ENCODE measurements around the gene ZC3H7B. TPM values are rescaled to one million over a fixed set of nuclear protein-coding genes. Genes with fewer than 3 reads are reported as not detected.

Gene ZC3H7B
- total RNA-seq, 4 donors from 2014 or later = 39.0 to 65.2 (median 39.5) TPM

DNA sequence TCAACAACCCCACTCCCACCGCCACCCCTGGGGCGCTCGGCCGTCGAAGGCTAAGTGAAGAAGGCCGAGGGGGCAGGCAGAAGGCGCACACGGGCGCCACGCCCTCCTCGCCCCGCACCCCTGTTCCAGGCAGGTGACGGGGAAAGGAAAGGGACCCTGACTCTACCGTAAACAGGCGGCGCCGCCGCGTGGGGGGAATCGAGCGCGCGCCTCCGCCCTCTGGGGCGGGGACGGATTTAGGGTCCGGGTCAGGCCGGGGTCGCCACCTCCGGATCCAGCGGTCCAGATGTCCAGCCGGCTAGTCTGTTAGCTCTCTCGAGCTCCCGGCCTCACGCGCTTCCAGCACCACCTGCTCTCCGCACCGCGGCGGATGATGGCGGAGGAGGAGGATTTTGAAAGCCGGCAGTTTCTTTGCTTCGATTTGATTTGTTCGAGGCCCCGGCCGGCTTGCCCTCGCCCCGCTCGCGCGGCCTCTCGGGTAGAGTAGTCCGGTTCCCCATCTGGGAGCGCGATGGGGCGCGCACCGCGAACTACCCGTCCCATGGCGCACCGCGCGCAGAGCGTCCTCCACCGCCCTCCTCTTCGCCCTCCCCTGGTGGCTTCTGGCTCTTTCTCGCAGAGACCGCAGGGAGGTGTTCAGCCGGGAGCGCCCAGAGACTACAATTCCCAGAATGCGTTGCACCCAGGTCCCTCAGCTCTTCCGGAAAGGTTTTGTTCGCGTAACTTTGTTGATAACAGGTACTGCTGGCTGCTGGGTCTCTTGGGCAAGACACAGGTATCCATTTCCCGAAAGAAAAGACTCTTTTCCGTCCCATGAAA is 15.3 kb upstream of the ZC3H7B start, which contains the start of gene RANGAP1:
TSS of gene RANGAP1 (minus strand) at position 368 of the 819 bp plus-strand sequence. CDS start 5,143 bp downstream, outside the sequence.
- Histone ChIP-seq H3K4me3 (peak within 1 kb of the TSS; percentile 70 to 93), H3K9me3 (no peaks in the 10 kb centered on the region), H3K4me1 (peaks cover 0 to 25% (median 10%) of the 10 kb centered on the region in 3 donors), H3K36me3 (peaks cover 0 to 37% of the 10 kb centered on the region in 2 donors), H3K27ac (peak within 1 kb of the TSS; percentile 48 to 93 (median 86)), H3K27me3 (no peaks in the 10 kb centered on the region)
- 0% methylated on average over 6 of the region's 77 CpGs; no CpG with 5 or more reads in 1 of the 2 donors for WGBS, 2 donors (ENCODE audit: low coverage in 1 of 2)
- peak; percentile 99 for ATAC-seq
- TF ChIP-seq, protein P1, sequence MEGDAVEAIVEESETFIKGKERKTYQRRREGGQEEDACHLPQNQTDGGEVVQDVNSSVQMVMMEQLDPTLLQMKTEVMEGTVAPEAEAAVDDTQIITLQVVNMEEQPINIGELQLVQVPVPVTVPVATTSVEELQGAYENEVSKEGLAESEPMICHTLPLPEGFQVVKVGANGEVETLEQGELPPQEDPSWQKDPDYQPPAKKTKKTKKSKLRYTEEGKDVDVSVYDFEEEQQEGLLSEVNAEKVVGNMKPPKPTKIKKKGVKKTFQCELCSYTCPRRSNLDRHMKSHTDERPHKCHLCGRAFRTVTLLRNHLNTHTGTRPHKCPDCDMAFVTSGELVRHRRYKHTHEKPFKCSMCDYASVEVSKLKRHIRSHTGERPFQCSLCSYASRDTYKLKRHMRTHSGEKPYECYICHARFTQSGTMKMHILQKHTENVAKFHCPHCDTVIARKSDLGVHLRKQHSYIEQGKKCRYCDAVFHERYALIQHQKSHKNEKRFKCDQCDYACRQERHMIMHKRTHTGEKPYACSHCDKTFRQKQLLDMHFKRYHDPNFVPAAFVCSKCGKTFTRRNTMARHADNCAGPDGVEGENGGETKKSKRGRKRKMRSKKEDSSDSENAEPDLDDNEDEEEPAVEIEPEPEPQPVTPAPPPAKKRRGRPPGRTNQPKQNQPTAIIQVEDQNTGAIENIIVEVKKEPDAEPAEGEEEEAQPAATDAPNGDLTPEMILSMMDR (IDR thresholded peaks at IDR 0.05) = peak in 2 of 4 experiments; percentile 48 to 62
- TF ChIP-seq EP300 (IDR thresholded peaks at IDR 0.05) = no peak
- peak; percentile 62 to 69 for TF ChIP-seq POLR2A (IDR thresholded peaks at IDR 0.05)
- peak; percentile 76 for TF ChIP-seq POLR2AphosphoS5 (IDR thresholded peaks at IDR 0.05)

GRCh38 chr22:41286639-41287091 is 14.7 kb upstream of the ZC3H7B start:
- WGBS, 2 donors (ENCODE audit: low coverage in 1 of 2) = 1 to 2% methylated on average over 9 to 14 of the region's 15 CpGs
- ATAC-seq = peak; percentile 9
- Histone ChIP-seq H3K9me3 (no peaks in the 10 kb centered on the region), H3K27ac (peak overlapping the region; percentile 45 to 86 (median 81)), H3K27me3 (no peaks in the 10 kb centered on the region), H3K4me3 (peak overlapping the region; percentile 59 to 93), H3K4me1 (peaks cover 0 to 25% (median 10%) of the 10 kb centered on the region in 3 donors), H3K36me3 (peaks cover 0 to 31% of the 10 kb centered on the region in 2 donors)
- TF ChIP-seq EP300 (IDR thresholded peaks at IDR 0.05) (no peak), POLR2A (IDR thresholded peaks at IDR 0.05) (no peak), POLR2AphosphoS5 (IDR thresholded peaks at IDR 0.05) (no peak)
- TF ChIP-seq, protein P1 (IDR thresholded peaks at IDR 0.05) = no peak

GRCh38 chr22:41288245-41288946 is 12.9 kb upstream of the ZC3H7B start:
- WGBS, 2 donors (ENCODE audit: low coverage in 1 of 2) = 59% methylated on average over 6 of the region's 9 CpGs; no CpG with 5 or more reads in 1 of the 2 donors
- ATAC-seq = no peak
- Histone ChIP-seq H3K9me3 (no peaks in the 10 kb centered on the region), H3K4me3 (no peak overlapping the region), H3K36me3 (peaks cover 0 to 14% of the 10 kb centered on the region in 2 donors), H3K27me3 (no peaks in the 10 kb centered on the region), H3K27ac (peak overlapping the region in 3 of 4 donors; percentile 38 to 68 (median 64)), H3K4me1 (peaks cover 0 to 25% (median 10%) of the 10 kb centered on the region in 3 donors)
- TF ChIP-seq, protein P1 (IDR thresholded peaks at IDR 0.05) = no peak
- TF ChIP-seq EP300 (IDR thresholded peaks at IDR 0.05) (no peak), POLR2A (IDR thresholded peaks at IDR 0.05) (no peak), POLR2AphosphoS5 (IDR thresholded peaks at IDR 0.05) (no peak)

DNA sequence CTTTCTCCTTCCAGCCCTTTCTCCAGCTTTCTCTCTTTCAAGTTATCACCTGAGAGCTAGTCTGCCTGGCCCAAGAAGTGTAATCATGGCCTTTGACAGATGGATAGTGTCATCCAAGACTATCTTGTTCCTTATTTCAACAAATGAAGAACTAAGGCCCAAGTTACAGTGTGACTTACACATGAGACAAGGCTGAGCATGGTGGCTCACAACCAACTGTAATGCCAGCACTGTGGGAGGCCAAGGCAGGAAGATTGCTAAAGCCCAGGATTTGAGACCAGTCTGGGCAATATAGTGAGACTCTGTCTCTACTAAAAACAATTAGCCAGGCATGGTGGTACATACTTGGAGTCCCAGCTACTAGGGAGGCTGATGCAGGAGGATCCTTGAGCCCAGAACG is 11.7 kb upstream of the ZC3H7B start:
- Histone ChIP-seq H3K27ac (peak overlapping the region in 1 of 4 donors; percentile 10), H3K9me3 (no peaks in the 10 kb centered on the region), H3K4me1 (peaks cover 0 to 22% (median 10%) of the 10 kb centered on the region in 3 donors), H3K4me3 (no peak overlapping the region), H3K36me3 (peaks cover 0 to under 1% of the 10 kb centered on the region in 2 donors), H3K27me3 (no peaks in the 10 kb centered on the region)
- no peak for ATAC-seq
- TF ChIP-seq POLR2A (IDR thresholded peaks at IDR 0.05) (no peak), POLR2AphosphoS5 (IDR thresholded peaks at IDR 0.05) (no peak), EP300 (IDR thresholded peaks at IDR 0.05) (no peak)
- TF ChIP-seq, protein P1 (IDR thresholded peaks at IDR 0.05) = no peak
- WGBS, 2 donors (ENCODE audit: low coverage in 1 of 2) = 78 to 86% methylated on average over 1 of the region's 1 CpG
